ENCODE measurements around the gene MCF2L.

Gene MCF2L

GRCh38 chr13:113080361-113080831, 111.4 kb downstream of the MCF2L start:
- Histone ChIP-seq H3K36me3 (replicated peaks; ENCODE audit: low read depth, low read length) (no peaks in the 10 kb centered on the region), H3K27ac (ENCODE audit: low read length) (no peak overlapping the region), H3K4me3 (ENCODE audit: low read length) (no peak overlapping the region), H4K20me1 (ENCODE audit: insufficient read depth, low read length) (no peaks in the 10 kb centered on the region), H3K9me3 (ENCODE audit: insufficient read depth, low read length) (no peaks in the 10 kb centered on the region), H3K4me2 (ENCODE audit: low read length) (no peak overlapping the region), H3K27me3 (ENCODE audit: low read depth, low read length) (no peaks in the 10 kb centered on the region), H3K9ac (ENCODE audit: low read length) (no peak overlapping the region), H3K4me1 (ENCODE audit: low read length) (no peaks in the 10 kb centered on the region), H2AFZ (ENCODE audit: low read depth, low read length) (no peak overlapping the region), H3K79me2 (ENCODE audit: low read length) (no peaks in the 10 kb centered on the region)
- TF ChIP-seq CTCF (IDR thresholded peaks at IDR 0.05; ENCODE audit: low read depth, low read length) (no peak), EZH2phosphoT487 (IDR thresholded peaks at IDR 0.05; ENCODE audit: low read depth) (no peak)

GRCh38 chr13:113080901-113081521, 112.0 kb downstream of the MCF2L start:
- no peaks in the 10 kb centered on the region for H3K79me2 ChIP-seq (ENCODE audit: low read length)
- no peak overlapping the region for H3K27ac ChIP-seq (ENCODE audit: low read length)
- H3K27me3 ChIP-seq (ENCODE audit: low read depth, low read length), result no peaks in the 10 kb centered on the region
- no peaks in the 10 kb centered on the region for H4K20me1 ChIP-seq (ENCODE audit: insufficient read depth, low read length)
- H3K4me3 ChIP-seq (ENCODE audit: low read length), result no peak overlapping the region
- TF ChIP-seq CTCF (IDR thresholded peaks at IDR 0.05; ENCODE audit: low read depth, low read length) (no peak), EZH2phosphoT487 (IDR thresholded peaks at IDR 0.05; ENCODE audit: low read depth) (no peak)
- no peaks in the 10 kb centered on the region for H3K9me3 ChIP-seq (ENCODE audit: insufficient read depth, low read length)
- no peak overlapping the region for H3K4me2 ChIP-seq (ENCODE audit: low read length)
- no peak overlapping the region for H2AFZ ChIP-seq (ENCODE audit: low read depth, low read length)
- no peaks in the 10 kb centered on the region for H3K4me1 ChIP-seq (ENCODE audit: low read length)
- no peaks in the 10 kb centered on the region for H3K36me3 ChIP-seq (replicated peaks; ENCODE audit: low read depth, low read length)
- H3K9ac ChIP-seq (ENCODE audit: low read length), result no peak overlapping the region

GRCh38 chr13:113082198-113083021, 113.4 kb downstream of the MCF2L start:
- H3K79me2 ChIP-seq (ENCODE audit: low read length), result no peaks in the 10 kb centered on the region
- no peaks in the 10 kb centered on the region for H4K20me1 ChIP-seq (ENCODE audit: insufficient read depth, low read length)
- H3K27ac ChIP-seq (ENCODE audit: low read length), result no peak overlapping the region
- no peaks in the 10 kb centered on the region for H3K4me1 ChIP-seq (ENCODE audit: low read length)
- no peaks in the 10 kb centered on the region for H3K27me3 ChIP-seq (ENCODE audit: low read depth, low read length)
- TF ChIP-seq EZH2phosphoT487 (IDR thresholded peaks at IDR 0.05; ENCODE audit: low read depth) (no peak), CTCF (IDR thresholded peaks at IDR 0.05; ENCODE audit: low read depth, low read length) (no peak)
- no peaks in the 10 kb centered on the region for H3K9me3 ChIP-seq (ENCODE audit: insufficient read depth, low read length)
- no peak overlapping the region for H3K4me2 ChIP-seq (ENCODE audit: low read length)
- H3K4me3 ChIP-seq (ENCODE audit: low read length), result no peak overlapping the region
- H3K9ac ChIP-seq (ENCODE audit: low read length), result no peak overlapping the region
- no peak overlapping the region for H2AFZ ChIP-seq (ENCODE audit: low read depth, low read length)
- H3K36me3 ChIP-seq (replicated peaks; ENCODE audit: low read depth, low read length), result no peaks in the 10 kb centered on the region

GRCh38 chr13:113083022-113083373, 114.0 kb downstream of the MCF2L start:
- H2AFZ ChIP-seq (ENCODE audit: low read depth, low read length), result no peak overlapping the region
- TF ChIP-seq CTCF (IDR thresholded peaks at IDR 0.05; ENCODE audit: low read depth, low read length) (no peak), EZH2phosphoT487 (IDR thresholded peaks at IDR 0.05; ENCODE audit: low read depth) (no peak)
- H3K4me3 ChIP-seq (ENCODE audit: low read length), result no peak overlapping the region
- no peaks in the 10 kb centered on the region for H3K36me3 ChIP-seq (replicated peaks; ENCODE audit: low read depth, low read length)
- H3K79me2 ChIP-seq (ENCODE audit: low read length), result no peaks in the 10 kb centered on the region
- H3K27ac ChIP-seq (ENCODE audit: low read length), result no peak overlapping the region
- H3K9me3 ChIP-seq (ENCODE audit: insufficient read depth, low read length), result no peaks in the 10 kb centered on the region
- H3K4me2 ChIP-seq (ENCODE audit: low read length), result no peak overlapping the region
- H3K4me1 ChIP-seq (ENCODE audit: low read length), result no peaks in the 10 kb centered on the region
- H4K20me1 ChIP-seq (ENCODE audit: insufficient read depth, low read length), result no peaks in the 10 kb centered on the region
- no peak overlapping the region for H3K9ac ChIP-seq (ENCODE audit: low read length)
- no peaks in the 10 kb centered on the region for H3K27me3 ChIP-seq (ENCODE audit: low read depth, low read length)

Measured in OCI-LY3 (cell line).